HL-60 (cell line): ENCODE results near the gene SUSD2.

Experiments
- DNase-seq, 2 experiments: peaks; one replicate each; pipeline ENCODE4 v3.0.0-alpha.2; 2010 to 2020; ENCODE audit warnings: low read depth in 1 of 2, low spot score in 1 of 2
- H3K27ac ChIP-seq: fragments of 250-450 bp; sonication (Bioruptor Pico); replicated peaks from 2 replicates; pipeline ENCODE4 v1.5.1; 2020; ENCODE audit warnings: mild to moderate bottlenecking, moderate library complexity
- H3K27me3 ChIP-seq: fragments of 250-450 bp; sonication (Bioruptor Pico); 2 replicates; pipeline ENCODE4 v1.5.1; 2021; ENCODE audit warnings: mild to moderate bottlenecking, moderate library complexity; ENCODE audit not compliant: insufficient read depth, poor library complexity, severe bottlenecking
- H3K4me3 ChIP-seq: replicated peaks from 2 replicates; pipeline ENCODE4 v1.5.1; 2011; ENCODE audit warnings: mild to moderate bottlenecking, control low read depth, low read length; ENCODE audit not compliant: insufficient read depth
- CTCF ChIP-seq: IDR thresholded peaks from one replicate; pipeline ENCODE4 v1.5.1; 2011; ENCODE audit warnings: low read length, control low read depth, inconsistent platforms; ENCODE audit not compliant: insufficient read depth
- GABPA ChIP-seq: IDR thresholded peaks from 2 replicates; pipeline ENCODE4 v1.6.1; 2012; ENCODE audit warnings: low read depth
- POLR2AphosphoS5 ChIP-seq: IDR thresholded peaks from 2 replicates; pipeline ENCODE4 v1.6.1; 2012; ENCODE audit warnings: low read depth
- REST ChIP-seq: IDR thresholded peaks from 2 replicates; pipeline ENCODE4 v1.6.1; 2012; ENCODE audit warnings: low read depth; ENCODE audit not compliant: insufficient replicate concordance
- SPI1 ChIP-seq: IDR thresholded peaks from 2 replicates; pipeline ENCODE4 v1.6.1; 2012; ENCODE audit warnings: low read depth, mild to moderate bottlenecking, borderline replicate concordance

The SUSD2 gene

GRCh38 chr22:24166811-24167210 lies 14.5 kb upstream of the SUSD2 start:
- H3K27me3 ChIP-seq = no peaks in the 10 kb centered on the region

GRCh38 chr22:24169439-24170058 lies 11.7 kb upstream of the SUSD2 start:
- DNase-seq = no peak
- Histone ChIP-seq H3K27me3 (no peaks in the 10 kb centered on the region), H3K4me3 (no peak overlapping the region), H3K27ac (no peak overlapping the region)
- TF ChIP-seq REST (no peak), CTCF (no peak), SPI1 (no peak), GABPA (no peak)

More at GRCh38 chr22:24166811-24167210, 14.5 kb upstream of the SUSD2 start:
- H3K27ac ChIP-seq = no peak overlapping the region
- DNase-seq = no peak
- TF ChIP-seq CTCF = no peak
- TF ChIP-seq POLR2AphosphoS5 = no peak
- no peak for TF ChIP-seq REST
- no peak for TF ChIP-seq GABPA
- TF ChIP-seq SPI1 = no peak
- no peak overlapping the region for H3K4me3 ChIP-seq

GRCh38 chr22:24170188-24170587 lies 11.1 kb upstream of the SUSD2 start:
- TF ChIP-seq CTCF = no peak
- no peak for TF ChIP-seq GABPA
- no peak for TF ChIP-seq POLR2AphosphoS5
- TF ChIP-seq SPI1 = no peak
- no peak for TF ChIP-seq REST
- H3K4me3 ChIP-seq = no peak overlapping the region
- H3K27ac ChIP-seq = no peak overlapping the region
- DNase-seq = no peak
- no peaks in the 10 kb centered on the region for H3K27me3 ChIP-seq
